Stimulated activated CD4-positive, alpha-beta T cell treated with anti-CD3 and anti-CD28 coated beads, Interleukin-12 subunit alpha, Interleukin-12 subunit beta, amount 100 ng/mL, for 48 hours (primary cell): ENCODE measurements around the gene PGM2.

Experiments
- DNase-seq, 3 donors: peaks; one replicate each; pipeline ENCODE4 v3.0.0-alpha.2; 2020; ENCODE audit warnings: low read depth in 2 of 3, low spot score in 1 of 3

Gene PGM2

GRCh38 chr4:37862961-37863360 lies 36.5 kb downstream of the PGM2 start:
- DNase-seq: no peak

GRCh38 chr4:37864786-37865185 lies 38.3 kb downstream of the PGM2 start:
- DNase-seq: no peak

- DNase-seq: no peak
Observed at GRCh38 chr4:37865450-37865849, 39.0 kb downstream of the PGM2 start.

- no peak for DNase-seq
Observed at GRCh38 chr4:37867102-37867501, 40.6 kb downstream of the PGM2 start.

GRCh38 chr4:37868238-37868637 lies 41.8 kb downstream of the PGM2 start:
- no peak for DNase-seq

- no peak for DNase-seq
Observed at GRCh38 chr4:37872310-37872988, 46.0 kb downstream of the PGM2 start.

- no peak for DNase-seq
Observed at GRCh38 chr4:37873386-37873785, 46.9 kb downstream of the PGM2 start.

- DNase-seq: no peak
Observed at GRCh38 chr4:37876156-37876555, 49.7 kb downstream of the PGM2 start.

GRCh38 chr4:37879365-37879764 lies 52.9 kb downstream of the PGM2 start:
- no peak for DNase-seq

- no peak for DNase-seq
Observed at GRCh38 chr4:37881811-37882210, 55.3 kb downstream of the PGM2 start.

- no peak for DNase-seq
Observed at GRCh38 chr4:37882665-37883296, 56.3 kb downstream of the PGM2 start.

- no peak for DNase-seq
Observed at GRCh38 chr4:37884855-37885487, 58.5 kb downstream of the PGM2 start.

- DNase-seq: no peak
Observed at GRCh38 chr4:37885496-37885895, 59.0 kb downstream of the PGM2 start.

- peak in 1 of 3 donors; percentile 12 for DNase-seq
Observed at GRCh38 chr4:37889849-37890800, 63.6 kb downstream of the PGM2 start.

- DNase-seq: peak; percentile 20 to 26 (median 26)
Observed at GRCh38 chr4:37890801-37891259, 64.3 kb downstream of the PGM2 start, which contains the start of gene TBC1D1. Gene TBC1D1 (plus strand): TSS chr4:37891084. CDS start chr4:37902096, 11,012 bp downstream.

GRCh38 chr4:37891260-37892159 lies 65.0 kb downstream of the PGM2 start:
- DNase-seq: peak; percentile 37 to 51 (median 41)

GRCh38 chr4:37892641-37893040 lies 66.2 kb downstream of the PGM2 start:
- DNase-seq: peak; percentile 37 to 47 (median 46)

GRCh38 chr4:37893164-37893563 lies 66.7 kb downstream of the PGM2 start:
- DNase-seq: no peak

- DNase-seq: no peak
Observed at GRCh38 chr4:37895271-37895670, 68.8 kb downstream of the PGM2 start.
